ENCODE data around the gene CNMD. TPM values are rescaled to one million over a fixed set of nuclear protein-coding genes. Genes with fewer than 3 reads are reported as not detected.
"Not testable (repeated sequence)": the region's sequence is repeated elsewhere in the genome, so short reads cannot be mapped to it uniquely, and the experiment has no call there.

The CNMD gene
- total RNA-seq, 3 donors from 2014 or later, result 0.26 TPM; not detected in 2

DNA sequence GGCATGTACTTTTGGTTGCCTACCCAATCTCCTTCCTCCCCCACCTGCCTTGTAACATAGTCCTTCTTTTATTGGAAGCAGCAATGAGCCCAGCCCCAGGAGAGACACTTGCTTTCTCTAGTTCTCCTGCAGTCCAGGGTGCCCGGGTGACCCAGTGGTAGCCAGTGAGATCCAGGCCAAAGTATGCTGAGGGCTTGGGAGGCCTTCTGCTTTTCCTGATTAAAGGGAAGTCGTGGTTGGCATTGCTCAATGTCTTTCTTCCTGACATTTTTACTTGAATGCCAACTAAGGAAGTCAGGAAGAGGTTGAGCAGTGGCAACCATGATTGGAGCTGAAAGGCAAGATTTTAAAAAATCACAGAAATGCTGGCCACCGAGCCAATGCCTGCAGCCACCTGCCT is 25.7 kb downstream of the CNMD start:
- TF ChIP-seq CTCF (IDR thresholded peaks at IDR 0.05), result no peak
- no peaks in the 10 kb centered on the region for H3K36me3 ChIP-seq (ENCODE audit: low read depth)
- H3K4me3 ChIP-seq, result no peak overlapping the region
- no peaks in the 10 kb centered on the region for H3K4me1 ChIP-seq (ENCODE audit: low read depth)
- intact Hi-C loops (cut with DNase I, micrococcal nuclease), result no loop called here
- no peaks in the 10 kb centered on the region for H3K9me3 ChIP-seq
- ATAC-seq (peak; percentile 28), DNase-seq (peak in 1 of 3 donors; percentile 42)

GRCh38 chr13:52712385-52712784 is 27.2 kb downstream of the CNMD start:
- intact Hi-C loops (cut with DNase I, micrococcal nuclease), result no loop called here
- ATAC-seq (no peak), DNase-seq (no peak)
- no peak overlapping the region for H3K4me3 ChIP-seq
- no peaks in the 10 kb centered on the region for H3K36me3 ChIP-seq (ENCODE audit: low read depth)
- no peaks in the 10 kb centered on the region for H3K9me3 ChIP-seq
- no peaks in the 10 kb centered on the region for H3K4me1 ChIP-seq (ENCODE audit: low read depth)
- no peak for TF ChIP-seq CTCF (IDR thresholded peaks at IDR 0.05)

- DNase-seq, result no peak
- Histone ChIP-seq H3K4me1 (ENCODE audit: low read depth) (no peaks in the 10 kb centered on the region), H3K36me3 (ENCODE audit: low read depth) (no peaks in the 10 kb centered on the region), H3K4me3 (no peak overlapping the region), H3K9me3 (no peaks in the 10 kb centered on the region)
- ATAC-seq, result no peak
- TF ChIP-seq CTCF (IDR thresholded peaks at IDR 0.05), result no peak
- intact Hi-C loops (cut with DNase I, micrococcal nuclease), result no loop called here
These were observed 28.3 kb downstream of the CNMD start for GRCh38 chr13:52711286-52711685.

- H3K4me3 ChIP-seq; intact Hi-C loops (cut with DNase I, micrococcal nuclease); ATAC-seq; H3K4me1 ChIP-seq (ENCODE audit: low read depth); DNase-seq; H3K9me3 ChIP-seq; H3K36me3 ChIP-seq (ENCODE audit: low read depth): not testable (repeated sequence)
These were observed 31.4 kb downstream of the CNMD start for GRCh38 chr13:52708266-52708665.

DNA sequence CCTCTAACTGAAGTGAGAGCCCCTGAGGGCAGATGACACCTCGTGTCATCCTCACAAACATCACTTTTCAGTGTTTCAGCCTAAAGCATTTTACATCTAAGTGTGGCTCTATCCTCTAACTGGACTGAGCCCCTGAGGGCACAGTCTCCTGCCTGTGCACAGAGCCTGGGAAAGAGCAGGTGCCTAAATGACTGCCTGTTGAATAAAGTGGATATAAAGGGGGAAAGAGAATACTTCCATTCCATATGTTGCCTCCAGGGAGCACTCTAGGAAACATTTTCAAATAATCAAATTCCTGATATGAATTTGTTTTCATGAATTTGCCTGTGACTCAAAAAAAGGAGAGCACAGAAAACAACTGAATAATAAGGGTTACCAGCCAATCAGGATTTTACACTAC is 32.2 kb downstream of the CNMD start:
- H3K4me3 ChIP-seq, result no peak overlapping the region
- no peak for DNase-seq
- no peaks in the 10 kb centered on the region for H3K9me3 ChIP-seq
- intact Hi-C loops (cut with DNase I, micrococcal nuclease), result no loop called here
- no peak for TF ChIP-seq CTCF (IDR thresholded peaks at IDR 0.05)
- no peaks in the 10 kb centered on the region for H3K36me3 ChIP-seq (ENCODE audit: low read depth)
- ATAC-seq, result no peak
- H3K4me1 ChIP-seq (ENCODE audit: low read depth), result no peaks in the 10 kb centered on the region

DNA sequence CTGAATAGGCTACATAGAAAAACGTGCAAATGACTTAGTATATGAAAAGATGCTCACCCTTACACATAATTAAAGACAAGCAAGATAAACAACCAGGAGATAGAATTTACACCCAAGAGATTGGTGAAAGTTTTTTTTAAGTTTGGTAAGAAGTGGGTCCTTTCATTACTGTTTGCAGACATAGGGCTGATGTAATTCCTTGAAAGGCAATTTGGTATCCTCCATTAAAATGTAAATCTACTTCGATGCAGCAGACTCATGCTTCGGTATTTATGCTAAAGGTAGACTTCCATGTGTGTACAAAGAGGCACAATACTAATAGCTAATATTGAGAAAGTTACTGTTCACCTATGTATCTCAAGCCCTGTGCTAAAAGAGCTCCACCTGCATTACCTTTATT is 33.5 kb downstream of the CNMD start:
- ATAC-seq (no peak), DNase-seq (no peak)
- intact Hi-C loops (cut with DNase I, micrococcal nuclease), result no loop called here
- H3K9me3 ChIP-seq, result no peaks in the 10 kb centered on the region
- H3K4me3 ChIP-seq, result no peak overlapping the region
- no peak for TF ChIP-seq CTCF (IDR thresholded peaks at IDR 0.05)
- H3K4me1 ChIP-seq (ENCODE audit: low read depth), result no peaks in the 10 kb centered on the region
- H3K36me3 ChIP-seq (ENCODE audit: low read depth), result no peaks in the 10 kb centered on the region

Measured in mucosa of descending colon (tissue), 3 donors.